ENCODE data around the gene ASPN.
"Not testable (repeated sequence)": the region's sequence is repeated elsewhere in the genome, so short reads cannot be mapped to it uniquely, and the experiment has no call there.

The ASPN gene

GRCh38 chr9:92411157-92411556, 71.1 kb downstream of the ASPN start:
- not testable (repeated sequence) for DNase-seq (ENCODE audit: low spot score)

GRCh38 chr9:92408747-92409478, 73.4 kb downstream of the ASPN start:
- DNase-seq (ENCODE audit: low spot score), result no peak

GRCh38 chr9:92407818-92408217, 74.5 kb downstream of the ASPN start:
- DNase-seq (ENCODE audit: low spot score), result no peak

GRCh38 chr9:92406477-92406876, 75.8 kb downstream of the ASPN start:
- no peak for DNase-seq (ENCODE audit: low spot score)

Measured in HuH-7.5 (cell line).